LNCAP (cell line): ENCODE measurements around the gene MRPL18.

Experiments
- TF ChIP-seq, protein P1 (sequence below): fragments of 450-650 bp; IDR thresholded peaks from 2 replicates; pipeline ENCODE4 v1.5.1; 2017; ENCODE audit warnings: mild to moderate bottlenecking

Gene MRPL18

DNA sequence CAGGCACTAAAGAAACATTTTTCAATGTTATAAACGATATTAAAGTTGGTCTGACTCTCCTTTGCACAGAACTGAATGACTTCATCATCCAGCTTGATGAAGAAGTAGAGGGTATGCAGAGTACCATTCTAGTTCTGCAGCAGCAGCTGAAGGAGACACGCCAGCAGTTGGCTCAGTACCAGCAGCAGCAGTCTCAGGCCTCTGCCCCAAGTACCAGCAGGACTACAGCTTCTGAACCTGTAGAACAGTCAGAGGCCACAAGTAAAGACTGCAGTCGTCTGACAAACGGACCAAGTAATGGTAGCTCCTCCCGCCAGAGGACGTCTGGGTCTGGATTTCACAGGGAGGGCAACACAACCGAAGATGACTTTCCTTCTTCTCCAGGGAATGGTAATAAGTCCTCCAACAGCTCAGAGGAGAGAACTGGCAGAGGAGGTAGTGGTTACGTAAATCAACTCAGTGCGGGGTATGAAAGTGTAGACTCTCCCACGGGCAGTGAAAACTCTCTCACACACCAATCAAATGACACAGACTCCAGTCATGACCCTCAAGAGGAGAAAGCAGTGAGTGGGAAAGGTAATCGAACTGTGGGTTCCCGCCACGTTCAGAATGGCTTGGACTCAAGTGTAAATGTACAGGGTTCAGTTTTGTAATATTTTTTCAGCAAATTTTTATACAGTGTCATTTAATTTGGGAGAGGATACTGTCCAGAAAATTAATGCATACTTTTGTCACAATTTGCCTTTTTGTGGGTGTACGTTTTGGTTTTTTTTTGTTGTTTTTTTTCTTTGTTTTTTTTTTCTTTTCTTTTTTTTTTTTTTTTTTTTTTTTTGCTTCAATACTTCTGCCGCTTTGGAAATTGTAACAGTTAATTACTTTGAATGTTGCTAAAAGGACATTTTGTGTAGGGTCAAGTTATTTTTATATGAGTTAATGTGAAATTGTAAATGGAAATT, 35.0 kb upstream of the MRPL18 start:
- TF ChIP-seq, protein P1, sequence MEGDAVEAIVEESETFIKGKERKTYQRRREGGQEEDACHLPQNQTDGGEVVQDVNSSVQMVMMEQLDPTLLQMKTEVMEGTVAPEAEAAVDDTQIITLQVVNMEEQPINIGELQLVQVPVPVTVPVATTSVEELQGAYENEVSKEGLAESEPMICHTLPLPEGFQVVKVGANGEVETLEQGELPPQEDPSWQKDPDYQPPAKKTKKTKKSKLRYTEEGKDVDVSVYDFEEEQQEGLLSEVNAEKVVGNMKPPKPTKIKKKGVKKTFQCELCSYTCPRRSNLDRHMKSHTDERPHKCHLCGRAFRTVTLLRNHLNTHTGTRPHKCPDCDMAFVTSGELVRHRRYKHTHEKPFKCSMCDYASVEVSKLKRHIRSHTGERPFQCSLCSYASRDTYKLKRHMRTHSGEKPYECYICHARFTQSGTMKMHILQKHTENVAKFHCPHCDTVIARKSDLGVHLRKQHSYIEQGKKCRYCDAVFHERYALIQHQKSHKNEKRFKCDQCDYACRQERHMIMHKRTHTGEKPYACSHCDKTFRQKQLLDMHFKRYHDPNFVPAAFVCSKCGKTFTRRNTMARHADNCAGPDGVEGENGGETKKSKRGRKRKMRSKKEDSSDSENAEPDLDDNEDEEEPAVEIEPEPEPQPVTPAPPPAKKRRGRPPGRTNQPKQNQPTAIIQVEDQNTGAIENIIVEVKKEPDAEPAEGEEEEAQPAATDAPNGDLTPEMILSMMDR = no peak

DNA sequence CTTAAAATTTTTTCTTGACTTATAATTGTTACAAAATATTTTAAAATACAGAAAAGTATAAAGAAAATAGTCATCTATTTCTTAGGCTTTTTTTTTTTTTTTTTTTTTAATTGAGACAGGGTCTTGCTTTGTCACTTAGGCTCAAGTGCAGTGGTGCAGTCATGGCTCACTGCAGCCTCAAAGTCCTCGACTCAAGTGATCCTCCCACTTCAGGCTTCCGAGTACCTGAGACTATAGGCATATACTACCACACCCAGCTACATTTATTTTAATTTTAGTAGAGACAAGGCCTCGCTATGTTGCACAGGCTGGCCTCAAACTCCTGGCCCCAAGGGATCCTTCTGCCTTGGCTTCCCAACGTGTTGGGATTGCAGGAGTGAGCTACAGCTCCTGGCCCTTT, 33.8 kb upstream of the MRPL18 start:
- TF ChIP-seq, protein P1 = no peak

DNA sequence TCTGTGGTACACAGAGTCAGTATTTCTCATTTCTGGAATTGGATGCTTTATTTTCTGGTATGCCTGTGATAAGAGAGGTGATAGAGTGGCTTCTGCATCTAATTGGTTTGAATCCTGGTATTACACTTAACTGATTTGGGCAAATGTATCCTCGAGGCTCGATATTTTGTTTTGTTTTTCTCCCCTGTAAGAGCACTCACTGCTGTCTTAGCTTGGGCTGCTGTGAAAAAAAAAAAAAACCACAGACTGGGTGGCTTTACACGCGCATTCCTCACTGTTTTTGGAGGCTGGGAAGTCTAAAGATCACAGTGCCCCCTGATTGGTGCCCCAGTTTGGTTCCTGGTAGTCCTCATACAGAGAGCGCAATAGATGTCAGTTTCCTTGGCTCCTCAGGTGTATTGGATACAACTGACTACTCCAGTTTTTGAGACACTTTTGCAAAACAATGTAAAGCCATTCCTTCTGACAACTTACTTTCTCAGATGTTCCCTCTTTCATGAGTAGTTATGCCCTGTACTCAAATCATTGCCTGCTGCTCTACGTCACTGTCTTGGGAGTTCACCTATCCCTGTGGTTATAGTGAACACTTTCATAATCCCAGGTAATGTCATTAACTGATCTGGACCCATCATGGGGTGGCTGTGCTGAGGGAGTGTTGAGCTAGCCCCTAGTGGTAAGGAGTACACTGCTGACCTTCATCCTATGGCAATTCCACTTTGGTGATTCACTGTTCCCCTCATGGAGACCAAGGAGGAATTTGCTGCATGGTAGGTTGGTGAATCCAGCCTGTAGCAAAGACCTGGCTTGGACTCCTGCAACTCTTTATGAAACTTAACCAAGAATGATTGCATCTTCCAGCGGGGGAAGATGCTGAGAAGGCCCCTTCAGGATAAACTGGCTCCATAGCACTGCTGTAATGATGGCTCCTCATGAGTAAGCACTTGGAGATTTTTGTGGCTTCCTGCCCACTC, 32.0 kb upstream of the MRPL18 start:
- TF ChIP-seq, protein P1 = no peak

DNA sequence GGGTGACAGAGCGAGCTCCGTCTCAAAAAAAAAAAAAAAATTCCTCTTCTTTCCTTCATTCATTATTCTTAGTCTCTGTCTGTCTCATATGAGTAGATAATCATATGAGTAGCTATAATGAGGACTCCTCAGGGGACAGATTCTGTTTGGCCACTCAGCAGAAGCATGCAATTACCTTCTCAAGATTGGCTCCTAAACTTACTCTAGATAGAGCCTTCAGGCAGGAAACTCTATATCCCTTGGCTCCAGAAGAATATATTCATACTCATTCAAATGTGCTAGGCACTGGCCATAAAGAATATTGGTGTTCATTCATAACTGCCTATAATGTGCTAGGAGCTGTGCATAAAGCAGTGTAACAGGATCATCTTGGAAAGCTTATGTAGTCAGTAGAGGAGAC, 30.6 kb upstream of the MRPL18 start:
- TF ChIP-seq, protein P1 = no peak

DNA sequence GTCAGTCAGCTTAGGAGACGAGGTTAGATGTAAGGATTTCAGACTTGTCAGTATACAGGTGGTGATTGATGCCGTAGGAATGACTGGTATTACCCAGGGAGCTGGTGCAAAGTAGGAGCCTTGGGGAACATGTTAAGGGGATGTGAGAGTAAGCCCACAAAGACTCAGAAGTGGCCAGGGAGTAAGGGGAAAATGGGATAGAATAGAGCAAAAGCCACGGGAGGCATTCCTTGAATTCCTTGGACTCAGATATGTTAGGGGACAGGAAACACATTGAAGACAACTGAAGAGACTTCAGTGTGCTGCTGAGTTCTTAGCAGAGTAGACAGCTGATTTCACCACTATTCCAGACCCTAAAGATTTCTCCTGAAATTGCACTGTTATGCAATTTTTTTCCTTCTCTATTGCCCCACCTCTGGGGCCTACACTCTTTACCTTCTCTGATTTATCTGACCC, 29.6 kb upstream of the MRPL18 start:
- TF ChIP-seq, protein P1 = no peak

DNA sequence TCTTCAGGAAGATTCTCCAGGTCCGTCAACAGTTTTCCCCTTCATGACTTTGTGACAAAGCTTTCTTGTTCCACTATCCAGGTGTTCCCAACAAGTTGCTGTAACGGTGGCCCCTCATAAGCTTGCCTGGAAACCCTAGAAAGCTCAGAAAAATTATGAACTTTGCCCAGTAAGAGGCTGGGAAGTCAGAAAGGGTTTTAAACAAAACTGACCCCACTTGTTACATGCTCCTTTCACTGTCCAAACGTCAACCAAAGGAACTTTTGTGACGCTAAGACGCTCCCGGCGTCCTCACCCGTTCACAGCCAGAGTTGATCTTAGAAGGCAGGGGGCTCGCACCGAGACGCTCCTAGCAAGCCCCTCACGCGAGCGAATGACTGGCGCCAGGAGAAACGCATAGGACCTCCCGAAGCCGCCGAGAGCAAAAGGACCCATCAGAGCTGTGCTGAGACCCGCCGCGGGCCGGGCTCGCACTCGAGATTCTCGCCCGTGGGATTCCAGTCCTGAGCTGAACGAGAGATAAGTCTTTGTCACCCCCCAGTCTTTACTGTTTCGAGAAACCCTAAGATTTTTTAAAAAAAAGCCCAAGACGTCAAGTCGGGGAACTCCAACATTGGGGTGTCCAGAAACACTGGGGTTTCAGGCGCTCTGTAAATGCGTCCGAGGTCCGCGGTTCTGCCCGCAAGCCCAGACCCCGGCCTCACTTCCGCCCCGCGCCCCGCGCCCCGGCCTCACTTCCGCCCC, 29.0 kb upstream of the MRPL18 start:
- TF ChIP-seq, protein P1 = no peak
